CD14-positive monocyte (primary cell): ENCODE measurements around the gene SHB. TPM values are rescaled to one million over a fixed set of nuclear protein-coding genes. Genes with fewer than 3 reads are reported as not detected.

ENCODE experiments used
- DNase-seq, 3 donors: peaks; one replicate each; pipeline ENCODE4 v3.0.0-alpha.2; 2011 to 2022
- H2AFZ ChIP-seq: 2 replicates; pipeline ENCODE4 v1.6.0; 2012; ENCODE audit warnings: mild to moderate bottlenecking, low read depth, low read length, inconsistent platforms; ENCODE audit not compliant: insufficient read depth, poor library complexity, severe bottlenecking
- H3K27ac ChIP-seq, 2 donors: 1 replicate in 1 of 2; 2 replicates in 1 of 2; pipeline ENCODE4 v1.5.1; 2012 to 2013; ENCODE audit warnings: low read length in 2 of 2, control low read depth in 1 of 2, inconsistent platforms in 1 of 2, low read depth in 1 of 2, mild to moderate bottlenecking in 1 of 2
- H3K27me3 ChIP-seq, 2 donors: one replicate each; pipeline versions ENCODE4 v1.6.0 to v1.6.1; 2011 to 2013; ENCODE audit warnings: low read length in 2 of 2; ENCODE audit not compliant: control insufficient read depth in 2 of 2, insufficient read depth in 2 of 2
- H3K36me3 ChIP-seq, 2 donors: replicated peaks in 1 of 2; 1 replicate in 1 of 2; 2 replicates in 1 of 2; pipeline versions ENCODE4 v1.5.1 to v1.6.1; 2012 to 2013; ENCODE audit warnings: low read length in 2 of 2, control low read depth in 1 of 2, inconsistent platforms in 1 of 2, mild to moderate bottlenecking in 1 of 2; ENCODE audit not compliant: insufficient read depth in 2 of 2, control insufficient read depth in 1 of 2
- H3K4me1 ChIP-seq, 2 donors: 1 replicate in 1 of 2; 2 replicates in 1 of 2; pipeline versions ENCODE4 v1.5.1 to v1.6.1; 2012 to 2013; ENCODE audit warnings: low read length in 2 of 2, control low read depth in 1 of 2, inconsistent platforms in 1 of 2, mild to moderate bottlenecking in 1 of 2, moderate library complexity in 1 of 2; ENCODE audit not compliant: insufficient read depth in 2 of 2, control insufficient read depth in 1 of 2
- H3K4me2 ChIP-seq: replicated peaks from 2 replicates; pipeline ENCODE3; 2012; ENCODE audit warnings: low read length, moderate library complexity, mild to moderate bottlenecking; ENCODE audit not compliant: poor library complexity, severe bottlenecking; ENCODE audit errors: extremely low read depth
- H3K4me3 ChIP-seq, 3 experiments: fragments of 200-600 bp in 1 of 3; sonication (generic) in 1 of 3; replicated peaks in 1 of 3; 1 replicate in 2 of 3; 2 replicates in 1 of 3; pipeline ENCODE4 v1.5.1; 2011 to 2013; ENCODE audit warnings: low read length in 3 of 3, mild to moderate bottlenecking in 3 of 3, control low read depth in 2 of 3, low read depth in 2 of 3, inconsistent platforms in 1 of 3, moderate library complexity in 1 of 3
- H3K79me2 ChIP-seq: 2 replicates; pipeline ENCODE4 v1.6.0; 2012; ENCODE audit warnings: mild to moderate bottlenecking, control low read depth, inconsistent platforms, low read length, moderate library complexity; ENCODE audit not compliant: insufficient read depth
- H3K9ac ChIP-seq: 2 replicates; pipeline ENCODE4 v1.6.0; 2017; ENCODE audit warnings: low read length, mild to moderate bottlenecking; ENCODE audit not compliant: insufficient read depth, poor library complexity, severe bottlenecking
- H3K9me3 ChIP-seq, 2 donors: replicated peaks in 1 of 2; 1 replicate in 1 of 2; 2 replicates in 1 of 2; pipeline versions ENCODE4 v1.5.1 to v1.6.1; 2012 to 2013; ENCODE audit warnings: low read length in 2 of 2, control low read depth in 1 of 2; ENCODE audit not compliant: control insufficient read depth in 1 of 2, insufficient read depth in 1 of 2
- H4K20me1 ChIP-seq: 2 replicates; pipeline ENCODE4 v1.6.0; 2012; ENCODE audit warnings: mild to moderate bottlenecking, low read length, control low read depth, moderate library complexity; ENCODE audit not compliant: insufficient read depth
- H3K27ac Mint-ChIP-seq, 7 donors: one replicate each; pipeline ENCODE4 v1.8.0; 2020; ENCODE audit warnings: mild to moderate bottlenecking in 7 of 7, mixed read lengths in 7 of 7, moderate library complexity in 6 of 7, inconsistent platforms in 2 of 7
- H3K27me3 Mint-ChIP-seq, 3 donors: one replicate each; pipeline ENCODE4 v1.8.0; 2021 to 2022; ENCODE audit warnings: low read depth in 3 of 3, mild to moderate bottlenecking in 3 of 3, mixed read lengths in 3 of 3, moderate library complexity in 3 of 3, inconsistent platforms in 1 of 3
- H3K36me3 Mint-ChIP-seq, 2 donors: one replicate each; pipeline ENCODE4 v1.8.0; 2020; ENCODE audit warnings: mixed read lengths in 2 of 2, inconsistent platforms in 1 of 2, mild to moderate bottlenecking in 1 of 2
- H3K4me1 Mint-ChIP-seq: one replicate; pipeline ENCODE4 v1.8.0; 2020; ENCODE audit warnings: mild to moderate bottlenecking, mixed read lengths
- H3K4me3 Mint-ChIP-seq, 2 donors: one replicate each; pipeline ENCODE4 v1.8.0; 2020; ENCODE audit warnings: mild to moderate bottlenecking in 2 of 2, mixed read lengths in 2 of 2, moderate library complexity in 1 of 2
- H3K9me3 Mint-ChIP-seq, 7 donors: one replicate each; pipeline ENCODE4 v1.8.0; 2020 to 2022; ENCODE audit warnings: mixed read lengths in 7 of 7, mild to moderate bottlenecking in 6 of 7, moderate library complexity in 6 of 7, inconsistent platforms in 2 of 7
- WGBS: methylation state at CpG from one replicate; pipeline ENCODE4 v1.1.5; 2013; ENCODE audit warnings: missing lambda C conversion rate; ENCODE audit not compliant: insufficient coverage; 5-methylcytosine and 5-hydroxymethylcytosine counted together
- intact Hi-C, 2 donors: fragments of 100-400 bp; cut with micrococcal nuclease; formaldehyde crosslinking; loops; one replicate each; pipeline versions ENCODE4 v1.15.0 to v1.15.1; 2023
- polyA plus RNA-seq, 3 donors: library from polyadenylated mRNA; depleted of rRNA in 1 of 3; unstranded in 2 of 3; stranded (reverse) in 1 of 3; fragments of 300-500 nt in 2 of 3; fragments of >200 nt in 1 of 3; fragmentation: Illumina TruSeq in 2 of 3; gene quantifications; 1 replicate in 2 of 3; 2 replicates in 1 of 3; pipeline ENCODE4 v1.2.3, GENCODE V29; 2012 to 2021
- TF ChIP-seq, protein P1 (sequence below): fragments of 200-600 bp; IDR thresholded peaks from one replicate; pipeline ENCODE4 v1.8.0; 2022; ENCODE audit warnings: antibody characterized with exemption, mild to moderate bottlenecking

SHB gene
- polyA plus RNA-seq, 3 donors, result 0.27 to 1.3 (median 0.31) TPM

GRCh38 chr9:38026840-38027527, 42.0 kb downstream of the SHB start:
- Histone ChIP-seq H3K9ac (no peak overlapping the region), H3K4me2 (no peak overlapping the region), H3K79me2 (no peaks in the 10 kb centered on the region), H3K36me3 (no peaks in the 10 kb centered on the region), H3K27me3 (no peaks in the 10 kb centered on the region), H4K20me1 (no peaks in the 10 kb centered on the region), H3K4me1 (peaks cover 0 to 7% of the 10 kb centered on the region in 2 donors), H3K9me3 (no peaks in the 10 kb centered on the region), H3K27ac (no peak overlapping the region), H2AFZ (no peak overlapping the region), H3K4me3 (no peak overlapping the region)
- Mint-ChIP-seq H3K9me3 (peaks cover 0 to 3% (median 0%) of the 10 kb centered on the region in 7 donors), H3K4me1 (peaks cover 10% of the 10 kb centered on the region), H3K27me3 (peaks cover 0 to 15% (median 0%) of the 10 kb centered on the region in 3 donors), H3K27ac (peak overlapping the region in 1 of 7 donors; percentile 32), H3K36me3 (no peaks in the 10 kb centered on the region), H3K4me3 (no peak overlapping the region)
- intact Hi-C loops, result no loop called here
- DNase-seq, result no peak
- TF ChIP-seq, protein P1, sequence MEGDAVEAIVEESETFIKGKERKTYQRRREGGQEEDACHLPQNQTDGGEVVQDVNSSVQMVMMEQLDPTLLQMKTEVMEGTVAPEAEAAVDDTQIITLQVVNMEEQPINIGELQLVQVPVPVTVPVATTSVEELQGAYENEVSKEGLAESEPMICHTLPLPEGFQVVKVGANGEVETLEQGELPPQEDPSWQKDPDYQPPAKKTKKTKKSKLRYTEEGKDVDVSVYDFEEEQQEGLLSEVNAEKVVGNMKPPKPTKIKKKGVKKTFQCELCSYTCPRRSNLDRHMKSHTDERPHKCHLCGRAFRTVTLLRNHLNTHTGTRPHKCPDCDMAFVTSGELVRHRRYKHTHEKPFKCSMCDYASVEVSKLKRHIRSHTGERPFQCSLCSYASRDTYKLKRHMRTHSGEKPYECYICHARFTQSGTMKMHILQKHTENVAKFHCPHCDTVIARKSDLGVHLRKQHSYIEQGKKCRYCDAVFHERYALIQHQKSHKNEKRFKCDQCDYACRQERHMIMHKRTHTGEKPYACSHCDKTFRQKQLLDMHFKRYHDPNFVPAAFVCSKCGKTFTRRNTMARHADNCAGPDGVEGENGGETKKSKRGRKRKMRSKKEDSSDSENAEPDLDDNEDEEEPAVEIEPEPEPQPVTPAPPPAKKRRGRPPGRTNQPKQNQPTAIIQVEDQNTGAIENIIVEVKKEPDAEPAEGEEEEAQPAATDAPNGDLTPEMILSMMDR, result no peak
- WGBS, result 90% methylated on average over 4 of the region's 6 CpGs

DNA sequence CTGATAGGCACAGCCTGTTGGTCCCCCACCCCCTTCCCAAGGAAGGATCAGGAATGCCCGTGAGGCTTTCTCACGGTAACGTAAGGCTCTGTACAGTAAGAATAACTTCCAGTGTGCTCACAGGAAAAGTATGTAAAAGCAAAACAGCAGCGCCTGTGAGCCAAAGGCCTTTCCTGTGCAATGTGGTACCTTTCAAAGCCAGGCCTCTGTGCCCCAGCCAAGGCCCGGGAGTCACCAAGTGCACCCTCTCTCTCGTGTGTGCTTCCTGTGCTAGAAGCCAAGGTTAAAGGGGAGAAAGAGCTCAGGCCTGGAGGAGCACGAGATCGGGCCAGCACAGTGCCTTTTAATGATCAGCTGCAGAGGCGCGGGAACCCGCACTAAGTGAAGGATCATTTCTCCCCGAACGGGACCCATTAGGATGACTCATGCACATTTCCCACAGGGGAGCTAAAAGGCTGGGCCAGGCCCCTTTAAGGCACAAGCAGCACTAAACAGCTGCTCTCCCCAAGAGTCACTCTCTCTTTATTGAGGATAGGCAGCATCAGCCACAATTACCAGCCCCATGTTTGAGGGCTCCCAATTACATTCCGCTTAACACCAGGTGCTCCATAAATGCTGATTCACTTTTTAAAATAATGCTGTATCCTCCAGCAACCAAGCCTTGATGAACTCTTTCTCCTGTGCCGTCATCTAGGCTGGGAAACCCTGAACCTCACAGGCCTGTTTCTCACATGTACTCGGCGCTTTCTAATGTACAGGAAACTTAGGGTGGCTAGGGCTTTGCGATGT, 42.8 kb downstream of the SHB start:
- H3K79me2 ChIP-seq, result no peaks in the 10 kb centered on the region
- 73% methylated on average over 15 of the region's 18 CpGs for WGBS
- no peaks in the 10 kb centered on the region for H4K20me1 ChIP-seq
- no peak overlapping the region for H3K27ac Mint-ChIP-seq
- H3K9ac ChIP-seq, result no peak overlapping the region
- TF ChIP-seq, protein P1, result no peak
- no peaks in the 10 kb centered on the region for H3K36me3 ChIP-seq
- no peak overlapping the region for H3K4me2 ChIP-seq
- H3K4me1 ChIP-seq, result peaks cover 0 to 8% of the 10 kb centered on the region in 2 donors
- no peak overlapping the region for H2AFZ ChIP-seq
- no peak for DNase-seq
- no peak overlapping the region for H3K4me3 Mint-ChIP-seq
- H3K27me3 Mint-ChIP-seq, result peaks cover 0 to 11% (median 0%) of the 10 kb centered on the region in 3 donors
- no peaks in the 10 kb centered on the region for H3K36me3 Mint-ChIP-seq
- H3K27ac ChIP-seq, result no peak overlapping the region
- H3K4me3 ChIP-seq, result no peak overlapping the region
- H3K9me3 Mint-ChIP-seq, result peaks cover 0 to 3% (median 0%) of the 10 kb centered on the region in 7 donors
- H3K9me3 ChIP-seq, result no peaks in the 10 kb centered on the region
- peaks cover 12% of the 10 kb centered on the region for H3K4me1 Mint-ChIP-seq
- intact Hi-C loops, result no loop called here
- H3K27me3 ChIP-seq, result no peaks in the 10 kb centered on the region
